AG09309 (cell line): ENCODE measurements around the gene THBD.

Source experiments
- DNase-seq: peaks from one replicate; pipeline ENCODE4 v3.0.0-alpha.2; 2010; ENCODE audit warnings: low read depth
- H3K4me3 ChIP-seq: 2 replicates; pipeline ENCODE4 v1.5.1; 2011; ENCODE audit warnings: mild to moderate bottlenecking, low read depth, low read length, moderate library complexity; ENCODE audit not compliant: control insufficient read depth
- TF ChIP-seq, protein P1 (sequence below): IDR thresholded peaks from 2 replicates; pipeline ENCODE4 v1.5.1; 2011; ENCODE audit warnings: mild to moderate bottlenecking, low read depth, low read length, inconsistent platforms; ENCODE audit not compliant: insufficient read depth, control insufficient read depth; ENCODE audit errors: missing control alignments

THBD gene

DNA sequence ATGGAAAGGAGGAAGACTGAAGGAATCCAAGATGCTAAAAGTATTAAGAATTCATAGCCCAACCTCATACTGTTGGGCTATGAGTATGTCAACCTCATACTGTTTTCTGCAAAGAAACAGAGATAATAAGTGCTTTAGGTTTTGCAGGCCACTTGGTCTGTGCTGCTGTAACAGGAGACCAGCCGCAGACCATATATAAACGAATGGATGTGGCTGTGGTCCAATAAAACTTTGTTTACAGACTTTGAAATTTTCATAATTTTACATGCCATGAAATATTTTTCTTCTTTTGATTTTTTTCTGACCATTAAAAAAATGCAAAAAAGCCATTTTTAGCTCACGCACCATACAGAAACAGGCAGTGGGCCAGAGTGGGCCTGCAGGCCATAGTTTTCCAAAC, 13.7 kb upstream of the THBD start:
- TF ChIP-seq, protein P1, sequence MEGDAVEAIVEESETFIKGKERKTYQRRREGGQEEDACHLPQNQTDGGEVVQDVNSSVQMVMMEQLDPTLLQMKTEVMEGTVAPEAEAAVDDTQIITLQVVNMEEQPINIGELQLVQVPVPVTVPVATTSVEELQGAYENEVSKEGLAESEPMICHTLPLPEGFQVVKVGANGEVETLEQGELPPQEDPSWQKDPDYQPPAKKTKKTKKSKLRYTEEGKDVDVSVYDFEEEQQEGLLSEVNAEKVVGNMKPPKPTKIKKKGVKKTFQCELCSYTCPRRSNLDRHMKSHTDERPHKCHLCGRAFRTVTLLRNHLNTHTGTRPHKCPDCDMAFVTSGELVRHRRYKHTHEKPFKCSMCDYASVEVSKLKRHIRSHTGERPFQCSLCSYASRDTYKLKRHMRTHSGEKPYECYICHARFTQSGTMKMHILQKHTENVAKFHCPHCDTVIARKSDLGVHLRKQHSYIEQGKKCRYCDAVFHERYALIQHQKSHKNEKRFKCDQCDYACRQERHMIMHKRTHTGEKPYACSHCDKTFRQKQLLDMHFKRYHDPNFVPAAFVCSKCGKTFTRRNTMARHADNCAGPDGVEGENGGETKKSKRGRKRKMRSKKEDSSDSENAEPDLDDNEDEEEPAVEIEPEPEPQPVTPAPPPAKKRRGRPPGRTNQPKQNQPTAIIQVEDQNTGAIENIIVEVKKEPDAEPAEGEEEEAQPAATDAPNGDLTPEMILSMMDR: no peak
- no peak overlapping the region for H3K4me3 ChIP-seq
- no peak for DNase-seq

DNA sequence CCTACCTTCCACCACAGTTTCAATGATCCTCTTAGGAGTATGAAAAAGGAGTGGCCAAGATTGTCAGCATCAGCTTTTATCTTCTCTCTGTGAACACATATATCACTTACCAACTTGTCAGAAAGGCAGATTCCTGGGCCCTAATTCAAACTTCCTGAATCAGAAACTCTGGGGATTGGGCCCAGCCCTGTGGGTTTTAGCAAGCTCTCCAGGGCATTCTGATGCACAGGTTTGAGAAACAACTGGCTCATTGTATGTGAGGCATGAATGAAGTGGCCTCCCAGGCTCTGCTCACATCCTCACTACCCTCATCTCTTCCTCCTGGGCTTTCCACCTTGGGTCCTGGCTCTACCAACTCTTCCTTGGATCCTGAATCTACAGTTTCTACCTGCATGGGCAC, 13.2 kb upstream of the THBD start:
- DNase-seq: no peak
- H3K4me3 ChIP-seq: no peak overlapping the region
- TF ChIP-seq, protein P1: no peak

GRCh38 chr20:23061734-23062561, 12.5 kb upstream of the THBD start:
- H3K4me3 ChIP-seq: no peak overlapping the region
- TF ChIP-seq, protein P1: peak; percentile 68
- peak; percentile 28 for DNase-seq

DNA sequence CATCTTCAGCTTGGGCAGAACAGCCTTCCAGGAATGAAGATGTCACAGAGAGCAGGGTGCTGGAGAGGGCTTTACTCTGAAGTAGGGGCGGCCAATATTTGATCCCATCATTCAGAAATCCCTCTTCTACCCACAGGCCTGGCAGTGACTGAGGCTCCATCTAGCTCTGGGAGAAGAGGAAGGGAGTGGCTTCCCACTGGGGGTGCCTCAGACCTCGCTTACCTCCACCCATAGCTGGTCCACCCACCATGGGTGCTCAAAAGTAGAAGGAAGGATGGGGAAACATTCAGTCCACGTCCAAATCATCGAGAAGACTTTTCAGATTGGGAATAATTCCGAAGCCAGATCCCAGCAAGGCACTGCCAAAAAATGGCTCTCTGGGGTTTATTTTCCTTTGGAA, 11.8 kb upstream of the THBD start:
- TF ChIP-seq, protein P1: no peak
- DNase-seq: no peak
- H3K4me3 ChIP-seq: no peak overlapping the region

DNA sequence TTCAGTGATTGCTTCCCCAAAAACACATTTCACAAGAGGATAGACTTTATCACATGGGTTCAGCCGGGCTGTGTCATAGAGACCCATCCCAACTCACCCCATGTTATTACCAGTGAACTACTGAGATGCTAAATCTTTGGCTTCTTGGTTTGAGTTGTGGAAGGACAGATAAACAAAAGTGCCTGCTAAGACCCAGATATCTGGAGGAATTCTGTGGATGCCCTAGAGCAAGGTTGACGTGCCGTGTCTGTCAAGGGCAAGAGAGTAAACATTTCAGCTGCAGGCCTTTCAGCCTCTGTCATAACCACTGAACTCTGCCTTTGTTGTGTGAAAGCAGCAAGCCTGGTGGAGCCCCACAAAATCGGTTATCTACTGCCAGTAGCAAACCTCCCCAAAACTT, 11.2 kb upstream of the THBD start:
- TF ChIP-seq, protein P1: no peak
- H3K4me3 ChIP-seq: no peak overlapping the region
- no peak for DNase-seq

GRCh38 chr20:23059846-23060245, 10.4 kb upstream of the THBD start:
- TF ChIP-seq, protein P1: no peak
- no peak for DNase-seq
- no peak overlapping the region for H3K4me3 ChIP-seq
